Neural progenitor cell (in vitro differentiated cells): ENCODE results near the gene TUFT1.

Experiments
- EZH2 ChIP-seq: fragments of 200-600 bp; sonication (generic); IDR thresholded peaks from 2 replicates; pipeline ENCODE4 v1.6.1; 2017; ENCODE audit warnings: antibody characterized with exemption, mild to moderate bottlenecking, moderate library complexity
- EZH2phosphoT487 ChIP-seq: fragments of 200-600 bp; sonication (generic); IDR thresholded peaks from 2 replicates; pipeline ENCODE4 v1.6.1; 2017; ENCODE audit warnings: antibody characterized with exemption
- TF ChIP-seq, protein P1 (sequence below): fragments of 200-600 bp; sonication (generic); IDR thresholded peaks from 2 replicates; pipeline ENCODE4 v1.5.1; 2017; ENCODE audit warnings: antibody characterized with exemption, mild to moderate bottlenecking

DNA sequence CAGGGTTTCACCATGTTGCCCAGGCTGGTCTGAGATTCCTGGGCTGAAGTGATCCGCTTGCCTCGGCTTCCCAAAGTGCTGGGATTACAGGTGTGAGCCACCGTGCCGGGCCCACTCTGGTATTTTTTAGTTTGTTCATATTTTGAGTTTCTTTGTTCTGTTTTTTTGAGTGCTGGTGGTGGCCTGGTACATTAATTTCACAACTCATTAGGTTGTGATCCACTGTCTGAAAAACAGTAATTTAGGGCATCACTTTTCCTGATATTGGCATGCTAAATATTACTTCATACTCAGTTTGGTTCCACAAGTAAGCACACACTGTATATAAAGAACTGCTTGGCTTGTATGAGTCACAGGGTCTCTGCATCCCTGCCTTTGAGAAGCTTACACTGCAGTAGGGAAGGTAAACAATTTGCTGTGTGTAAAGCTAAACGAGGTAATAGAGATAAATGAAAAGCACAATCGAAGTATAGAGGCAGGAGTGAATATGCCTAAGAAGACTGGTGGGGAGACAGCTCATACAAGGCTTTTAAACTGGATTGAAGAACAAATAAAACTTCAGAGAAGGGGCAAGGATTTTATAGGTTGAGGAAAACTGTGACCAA, 79.5 kb downstream of the TUFT1 start:
- TF ChIP-seq EZH2phosphoT487, result no peak
- TF ChIP-seq, protein P1, sequence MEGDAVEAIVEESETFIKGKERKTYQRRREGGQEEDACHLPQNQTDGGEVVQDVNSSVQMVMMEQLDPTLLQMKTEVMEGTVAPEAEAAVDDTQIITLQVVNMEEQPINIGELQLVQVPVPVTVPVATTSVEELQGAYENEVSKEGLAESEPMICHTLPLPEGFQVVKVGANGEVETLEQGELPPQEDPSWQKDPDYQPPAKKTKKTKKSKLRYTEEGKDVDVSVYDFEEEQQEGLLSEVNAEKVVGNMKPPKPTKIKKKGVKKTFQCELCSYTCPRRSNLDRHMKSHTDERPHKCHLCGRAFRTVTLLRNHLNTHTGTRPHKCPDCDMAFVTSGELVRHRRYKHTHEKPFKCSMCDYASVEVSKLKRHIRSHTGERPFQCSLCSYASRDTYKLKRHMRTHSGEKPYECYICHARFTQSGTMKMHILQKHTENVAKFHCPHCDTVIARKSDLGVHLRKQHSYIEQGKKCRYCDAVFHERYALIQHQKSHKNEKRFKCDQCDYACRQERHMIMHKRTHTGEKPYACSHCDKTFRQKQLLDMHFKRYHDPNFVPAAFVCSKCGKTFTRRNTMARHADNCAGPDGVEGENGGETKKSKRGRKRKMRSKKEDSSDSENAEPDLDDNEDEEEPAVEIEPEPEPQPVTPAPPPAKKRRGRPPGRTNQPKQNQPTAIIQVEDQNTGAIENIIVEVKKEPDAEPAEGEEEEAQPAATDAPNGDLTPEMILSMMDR, result no peak
- no peak for TF ChIP-seq EZH2
